K562 (cell line): ENCODE measurements around the gene AARSD1. TPM values are rescaled to one million over a fixed set of nuclear protein-coding genes. Genes with fewer than 3 reads are reported as not detected.

Experiments
- CSDE1 ChIP-seq, 2 experiments: fragments of 450-650 bp; IDR thresholded peaks; 2 replicates each; pipeline ENCODE4 v1.6.1; 2016; ENCODE audit warnings: mild to moderate bottlenecking in 1 of 2
- SAP30 ChIP-seq: fragments of 200-600 bp; sonication (generic); IDR thresholded peaks from 2 replicates; pipeline ENCODE4 v1.6.1; 2012; ENCODE audit warnings: borderline replicate concordance, low read depth, mild to moderate bottlenecking, moderate library complexity, low read length, control low read depth, inconsistent platforms; ENCODE audit not compliant: insufficient read depth, poor library complexity, severe bottlenecking
- TAF1 ChIP-seq: IDR thresholded peaks from 2 replicates; pipeline ENCODE4 v1.6.1; 2011; ENCODE audit warnings: mild to moderate bottlenecking, low read length, moderate library complexity; ENCODE audit not compliant: insufficient read depth, control insufficient read depth, severe bottlenecking; ENCODE audit errors: extremely low read depth
- TAF9B ChIP-seq: fragments of 450-650 bp; IDR thresholded peaks from 2 replicates; pipeline ENCODE4 v1.6.1; 2018; ENCODE audit warnings: mild to moderate bottlenecking; ENCODE audit not compliant: partially characterized antibody
- U2AF2 ChIP-seq: fragments of 200-400 bp; formaldehyde crosslinking; optimal IDR thresholded peaks from 2 replicates; pipeline ENCODE3; 2017; ENCODE audit warnings: low read depth, mild to moderate bottlenecking, low read length
- ZBTB2 ChIP-seq: fragments of 450-650 bp; IDR thresholded peaks from 2 replicates; pipeline ENCODE4 v1.6.1; 2016; ENCODE audit warnings: antibody characterized with exemption
- polyA plus RNA-seq, 8 experiments: library from polyadenylated mRNA; depleted of rRNA in 4 of 8; stranded (reverse) in 5 of 8; unstranded in 3 of 8; fragments of >200 nt; fragmentation: Nextera tagmentation in 2 of 8; fragmentation: Illumina TruSeq in 1 of 8; extraction: Ambion mirVana in 2 of 8; extraction: Trizol in 1 of 8; gene quantifications; 2 replicates each; pipeline versions ENCODE4 v1.2.1 to v1.2.3, GENCODE V29; 2011 to 2014; ENCODE audit warnings: inconsistent platforms in 1 of 8, missing spikeins in 1 of 8
- total RNA-seq, 7 experiments: library from RNA; depleted of rRNA in 6 of 7; stranded (reverse); fragments of >200 nt in 6 of 7; fragmentation: Illumina TruSeq in 2 of 7; extraction: Trizol in 2 of 7; gene quantifications; 2 replicates each; pipeline versions ENCODE4 v1.2.1 to v1.2.3, GENCODE V29; 2011 to 2021; ENCODE audit warnings: low replicate concordance in 1 of 7
- TF ChIP-seq, protein P1 (sequence below): sonication (generic); formaldehyde crosslinking; IDR thresholded peaks from 2 replicates; pipeline ENCODE4 v1.8.1; 2023; ENCODE audit warnings: mild to moderate bottlenecking, missing genetic modification reagents

Gene AARSD1
- total and polyA plus RNA-seq, 9 of the 15 experiments (the other 6 are each of a cell fraction or from before 2014, with no cell fraction given), result 51.7 to 98.5 (median 68.6) TPM

DNA sequence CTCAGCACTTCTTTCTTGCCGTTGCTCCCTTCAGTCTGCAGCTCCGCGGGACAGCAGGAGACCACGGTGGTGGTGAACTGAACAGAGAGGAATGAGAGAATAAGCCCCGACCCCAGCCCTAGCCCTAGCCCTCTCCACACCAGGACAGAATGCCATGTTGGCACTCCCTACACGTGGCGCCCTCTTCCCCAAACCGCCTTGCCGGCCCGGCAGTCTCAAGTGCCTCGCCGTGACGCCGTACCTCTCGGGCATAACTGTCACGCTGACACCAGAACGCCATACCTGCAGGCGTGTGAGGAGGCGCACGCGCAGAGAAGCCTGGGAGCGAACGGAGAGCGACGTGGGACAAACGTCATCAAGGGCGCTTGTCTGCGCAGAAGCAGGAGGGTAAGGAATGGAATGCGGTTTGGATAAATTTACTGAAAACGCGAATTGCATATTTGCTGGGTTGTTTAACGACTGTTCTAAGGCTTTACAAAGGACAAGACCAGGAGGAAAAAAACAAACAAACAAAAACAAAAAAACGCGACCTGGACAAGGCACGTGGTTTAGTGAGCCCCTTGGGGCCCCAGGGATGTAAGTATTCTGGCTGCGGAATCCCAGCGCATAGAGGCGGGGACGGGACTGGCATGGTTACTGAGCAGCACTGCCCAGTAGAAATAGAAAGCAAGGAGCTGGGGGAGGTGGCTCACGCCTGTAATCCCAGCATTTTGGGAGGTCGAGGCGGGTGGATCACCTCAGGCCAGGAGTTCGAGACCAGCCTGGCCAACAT lies at the start of gene AARSD1 (continued):
- TF ChIP-seq ZBTB2 (peak; percentile 96), CSDE1 (IDR thresholded peaks at IDR 0.05) (peak in 1 of 2 experiments; percentile 46; a peak in 1 of 4 replicates), SAP30 (peak; percentile 89), U2AF2 (no peak), TAF9B (peak; percentile 78), TAF1 (peak; percentile 82)
- TF ChIP-seq, protein P1, sequence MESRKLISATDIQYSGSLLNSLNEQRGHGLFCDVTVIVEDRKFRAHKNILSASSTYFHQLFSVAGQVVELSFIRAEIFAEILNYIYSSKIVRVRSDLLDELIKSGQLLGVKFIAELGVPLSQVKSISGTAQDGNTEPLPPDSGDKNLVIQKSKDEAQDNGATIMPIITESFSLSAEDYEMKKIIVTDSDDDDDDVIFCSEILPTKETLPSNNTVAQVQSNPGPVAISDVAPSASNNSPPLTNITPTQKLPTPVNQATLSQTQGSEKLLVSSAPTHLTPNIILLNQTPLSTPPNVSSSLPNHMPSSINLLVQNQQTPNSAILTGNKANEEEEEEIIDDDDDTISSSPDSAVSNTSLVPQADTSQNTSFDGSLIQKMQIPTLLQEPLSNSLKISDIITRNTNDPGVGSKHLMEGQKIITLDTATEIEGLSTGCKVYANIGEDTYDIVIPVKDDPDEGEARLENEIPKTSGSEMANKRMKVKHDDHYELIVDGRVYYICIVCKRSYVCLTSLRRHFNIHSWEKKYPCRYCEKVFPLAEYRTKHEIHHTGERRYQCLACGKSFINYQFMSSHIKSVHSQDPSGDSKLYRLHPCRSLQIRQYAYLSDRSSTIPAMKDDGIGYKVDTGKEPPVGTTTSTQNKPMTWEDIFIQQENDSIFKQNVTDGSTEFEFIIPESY (CRISPR knock-in tag), result 0 out of 2 replicates have a peak, but pooled peaks have one; percentile 27
